ENCODE results near the gene CFAP73.
"Not testable (repeated sequence)": the region's sequence is repeated elsewhere in the genome, so short reads cannot be mapped to it uniquely, and the experiment has no call there.

Gene CFAP73

DNA sequence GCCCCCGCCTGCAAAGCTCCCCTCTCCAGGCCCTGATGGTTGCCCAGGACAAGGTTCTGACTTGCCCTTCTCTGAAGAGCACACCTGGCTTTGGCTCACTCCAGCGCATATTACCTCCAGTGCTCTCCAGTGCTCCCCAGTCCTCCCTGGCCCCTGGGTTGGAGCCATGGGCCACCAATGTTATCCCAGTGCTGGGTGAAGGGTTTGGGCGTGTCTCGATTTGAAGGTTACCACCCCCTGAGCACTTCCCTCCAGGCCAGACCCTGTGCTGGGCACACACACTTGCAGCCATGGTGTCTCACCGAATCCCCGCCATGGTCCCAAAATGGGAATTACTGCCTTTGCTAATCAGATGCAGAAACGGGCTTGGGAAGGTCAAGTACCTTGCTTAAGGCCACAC lies 47.1 kb downstream of the CFAP73 start:
- no peak for DNase-seq

DNA sequence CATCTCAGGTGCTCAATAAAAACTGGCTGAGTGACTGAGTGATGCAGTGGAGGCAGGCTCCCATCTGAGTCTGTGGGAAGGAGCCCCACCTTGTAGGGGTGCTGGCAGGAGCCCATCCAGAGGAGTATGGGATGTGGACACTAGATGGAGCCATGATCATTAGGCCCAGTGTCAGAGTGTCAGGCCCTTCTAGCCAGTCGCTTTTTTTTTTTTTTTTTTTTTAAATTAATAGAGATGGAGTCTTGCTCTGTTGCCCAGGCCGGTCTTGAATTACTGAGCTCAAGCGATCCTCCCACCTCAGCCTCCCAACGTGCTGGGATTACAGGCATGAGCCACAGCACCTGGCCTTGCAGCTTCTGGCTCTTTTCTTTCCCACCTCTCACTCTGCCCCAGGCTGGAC lies 47.5 kb downstream of the CFAP73 start:
- DNase-seq, result peak; percentile 32

DNA sequence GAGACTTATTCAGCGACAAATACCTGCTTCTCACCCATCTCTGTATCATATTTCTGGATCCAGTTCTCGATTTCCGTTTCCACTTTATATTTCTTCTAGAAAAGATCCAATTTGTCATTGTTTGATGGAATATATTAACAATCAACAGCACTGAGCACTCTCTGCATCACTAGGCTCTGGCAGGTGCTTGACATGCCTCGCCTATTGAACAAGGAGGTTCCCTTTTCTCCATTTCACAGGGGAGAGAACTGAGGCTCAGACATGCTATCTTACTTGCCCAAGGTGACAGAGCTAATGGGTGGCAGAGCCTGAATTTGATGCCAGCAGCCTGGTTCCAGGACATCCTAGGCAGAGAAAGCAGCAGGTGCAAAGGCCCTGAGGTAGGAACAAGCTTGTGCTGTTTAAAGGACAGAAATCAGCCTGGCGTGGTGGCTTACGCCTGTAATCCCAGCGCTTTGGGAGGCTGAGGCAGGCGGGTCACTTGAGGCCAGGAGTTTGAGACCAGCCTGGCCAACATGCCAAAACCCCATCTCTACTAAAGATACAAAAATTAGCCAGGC lies 48.1 kb downstream of the CFAP73 start:
- DNase-seq, result no peak

DNA sequence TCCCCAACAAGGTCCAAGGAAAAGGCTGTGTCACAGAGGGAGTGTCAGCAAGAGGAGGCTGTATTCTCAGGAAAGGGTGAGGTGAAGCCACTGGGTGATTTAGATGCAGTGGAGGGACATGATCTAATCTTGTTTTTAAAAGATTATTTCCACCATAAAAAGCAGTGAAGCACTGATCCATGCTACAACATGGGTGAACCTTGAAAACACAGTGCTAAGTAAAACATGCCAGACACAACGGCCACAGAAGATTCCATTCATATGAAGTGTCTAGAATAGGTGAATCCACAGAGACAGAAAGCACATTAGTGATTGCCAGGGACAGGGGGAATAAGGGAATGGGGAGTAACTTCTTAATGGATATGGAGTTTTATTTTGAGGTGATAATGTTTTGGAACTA lies 48.8 kb downstream of the CFAP73 start:
- no peak for DNase-seq

DNA sequence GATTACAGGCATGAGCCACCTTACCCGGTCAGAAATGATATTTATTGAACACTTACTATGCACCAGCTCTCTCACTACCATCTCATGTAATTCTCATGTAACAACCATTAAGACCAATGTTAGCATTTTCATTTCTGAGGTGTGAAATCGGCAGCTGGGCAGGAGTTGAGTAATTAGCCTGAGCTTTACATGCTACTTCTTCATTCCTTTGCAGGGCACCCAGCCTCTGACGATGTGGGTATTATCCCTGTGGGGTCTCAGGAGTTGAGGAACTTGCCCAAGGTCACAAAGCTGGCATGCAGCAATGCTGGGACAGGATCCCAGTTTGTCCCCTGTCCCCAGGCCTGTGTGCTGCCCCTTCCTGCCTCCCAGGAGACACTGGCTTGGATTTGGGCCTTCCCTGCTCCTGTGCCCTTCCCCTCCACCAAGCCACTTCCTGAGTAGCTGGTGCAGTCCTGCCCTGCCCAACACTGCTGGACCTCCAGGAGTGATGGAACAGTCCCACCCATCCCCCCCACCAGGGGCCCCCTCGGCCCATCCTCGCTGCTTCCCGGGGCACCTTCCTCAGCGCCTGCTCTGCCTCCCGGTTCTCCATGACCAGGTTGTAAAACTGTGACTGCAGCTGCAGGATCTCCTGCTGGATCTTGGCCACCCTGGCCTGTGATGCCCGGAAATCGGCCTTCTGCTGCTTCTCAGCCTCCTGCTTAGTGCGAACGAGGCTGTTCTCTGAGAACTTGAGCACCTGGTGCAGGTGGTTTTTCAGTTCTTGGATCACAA lies 50.7 kb downstream of the CFAP73 start:
- DNase-seq, result no peak

DNA sequence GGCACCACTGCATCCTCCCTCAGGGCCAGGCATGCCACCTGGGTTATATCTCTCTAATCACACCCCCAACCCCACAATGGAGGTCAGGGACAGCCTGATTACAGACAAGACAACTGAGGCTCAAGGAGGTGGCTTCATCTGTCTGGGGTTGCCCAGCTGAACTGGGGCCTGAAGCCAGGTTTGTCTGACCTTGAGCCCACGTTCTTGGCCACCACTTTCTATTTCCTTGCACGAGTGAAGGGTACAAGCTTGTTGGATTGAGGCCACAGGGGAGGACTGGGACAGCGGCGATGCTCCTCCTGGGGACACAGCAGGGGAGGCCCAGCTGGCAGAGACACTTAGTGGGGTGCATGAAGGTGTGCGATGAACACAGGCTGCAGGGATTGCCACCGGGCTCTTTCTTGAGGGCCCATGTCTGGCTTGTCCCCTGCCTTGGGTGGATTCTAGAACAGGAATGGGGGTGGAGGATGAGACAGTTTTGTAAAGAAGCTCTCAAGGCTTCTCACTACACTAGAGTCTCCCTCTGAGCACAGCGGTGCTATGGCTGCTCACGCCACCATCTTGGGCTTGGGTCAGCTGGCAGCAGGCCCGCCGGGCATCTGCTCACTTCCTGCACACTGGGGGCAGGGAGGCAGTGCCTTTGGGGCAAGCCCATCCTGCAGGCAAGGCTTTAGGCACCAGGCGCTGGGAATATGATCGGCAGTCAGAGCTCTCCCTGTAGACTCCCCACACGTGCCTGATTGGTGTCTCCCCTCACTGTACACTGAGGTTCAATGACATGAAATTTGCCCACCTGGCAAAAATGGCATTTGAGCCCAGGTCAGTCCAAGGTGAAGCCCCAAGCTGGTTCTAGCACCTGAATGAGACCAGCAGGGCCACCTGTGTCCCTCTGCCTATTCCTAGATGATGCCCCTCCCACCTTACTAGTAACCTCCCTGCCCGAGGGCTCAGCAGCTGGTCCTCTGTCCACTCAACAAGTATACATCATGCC lies 52.0 kb downstream of the CFAP73 start:
- DNase-seq, result no peak

DNA sequence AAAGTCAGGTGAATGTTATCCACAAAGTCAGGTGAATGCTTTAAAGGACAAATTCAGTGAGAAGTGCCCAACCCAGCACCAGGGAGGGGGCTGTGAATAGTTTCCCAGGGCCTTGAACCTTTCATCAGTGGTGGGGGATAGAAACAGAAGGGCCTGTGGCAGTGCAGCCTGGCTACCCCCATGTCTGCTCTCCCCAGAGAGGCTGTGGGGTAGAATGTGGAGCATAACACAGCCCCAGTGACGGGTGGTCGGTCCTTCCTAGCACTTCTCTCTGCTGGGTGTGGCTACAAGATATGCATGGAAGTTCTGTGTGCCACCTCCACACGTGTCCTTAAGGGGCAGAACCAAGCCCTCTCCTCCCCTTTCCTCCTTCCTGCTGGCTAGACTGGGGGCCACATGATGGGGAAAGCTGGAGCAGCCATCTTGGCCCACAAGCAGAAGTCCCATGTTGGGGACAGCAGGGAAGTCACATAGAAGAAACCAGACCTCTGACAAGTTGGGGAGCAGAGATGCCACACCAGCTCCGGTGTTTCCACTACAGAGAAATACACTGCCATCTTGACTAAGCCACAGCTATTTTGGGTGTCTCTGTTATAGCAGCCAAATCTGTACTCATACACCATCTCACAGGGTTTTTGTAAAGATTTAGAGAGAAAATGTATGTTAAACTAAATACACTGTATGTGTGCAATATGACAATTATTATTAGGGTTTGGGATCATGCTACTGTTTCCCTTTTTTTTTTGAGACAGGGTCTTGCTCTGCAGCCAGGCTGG lies 53.0 kb downstream of the CFAP73 start:
- DNase-seq, result no peak

DNA sequence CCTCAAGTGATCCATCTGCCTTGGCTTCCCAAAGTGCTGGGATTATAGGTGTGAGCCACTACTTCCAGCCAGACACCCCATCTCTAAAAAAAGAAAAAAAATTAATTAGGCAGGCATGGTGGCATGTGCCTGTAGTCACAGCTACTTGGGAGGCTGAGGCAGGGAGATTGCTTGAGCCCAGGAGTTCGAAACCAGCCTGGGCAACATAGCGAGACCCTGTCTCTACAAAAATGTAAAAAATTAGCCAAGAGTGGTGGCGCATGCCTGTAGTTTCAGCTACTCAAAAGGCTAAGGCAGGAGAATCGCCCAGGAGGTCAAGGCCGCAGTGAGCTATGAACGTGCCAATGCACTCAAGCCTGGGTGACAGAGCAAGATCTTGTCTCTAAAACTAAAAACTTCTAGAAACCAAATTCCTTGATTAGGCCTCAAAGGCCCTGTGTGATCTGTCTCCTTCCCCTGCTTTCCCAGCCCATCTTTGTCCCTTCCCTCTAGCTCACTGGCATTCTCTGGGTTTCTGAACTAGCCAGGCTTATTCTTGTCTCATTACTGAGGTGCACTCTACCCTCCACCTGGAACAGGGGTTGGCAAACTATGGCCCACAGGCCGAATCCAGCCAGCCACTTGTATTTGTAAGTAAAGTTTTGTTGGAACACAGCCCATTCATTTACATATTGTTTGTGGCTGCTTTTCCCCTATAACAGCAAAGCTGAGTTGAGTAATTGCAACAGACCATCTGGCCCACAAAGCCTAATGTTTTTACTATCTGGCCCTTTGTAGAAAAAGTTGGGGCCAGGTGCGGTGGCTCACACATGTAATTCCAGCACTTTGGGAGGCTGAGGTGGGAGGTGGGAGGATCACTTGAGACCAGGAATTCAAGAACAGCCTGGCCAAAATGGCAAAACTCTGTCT lies 54.6 kb downstream of the CFAP73 start:
- DNase-seq, result no peak

DNA sequence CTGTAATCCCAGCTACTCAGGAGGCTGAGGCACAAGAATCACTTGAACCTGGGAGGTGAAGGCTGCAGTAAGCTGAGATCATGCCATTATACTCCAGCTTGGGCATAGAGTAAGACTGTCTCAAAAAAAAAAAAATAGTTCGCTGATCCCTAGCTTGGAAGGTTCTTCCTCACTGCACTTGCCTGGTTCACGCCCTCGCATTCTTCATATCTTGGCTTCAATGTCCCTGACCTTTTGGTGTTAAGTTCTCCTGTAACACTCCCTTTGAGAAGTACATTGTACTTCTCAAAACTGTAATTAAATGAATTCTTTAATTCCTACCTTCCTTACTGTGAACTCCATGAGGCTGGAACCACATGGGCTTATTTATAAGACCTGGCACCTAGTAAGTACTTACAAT lies 55.3 kb downstream of the CFAP73 start:
- DNase-seq, result no peak

DNA sequence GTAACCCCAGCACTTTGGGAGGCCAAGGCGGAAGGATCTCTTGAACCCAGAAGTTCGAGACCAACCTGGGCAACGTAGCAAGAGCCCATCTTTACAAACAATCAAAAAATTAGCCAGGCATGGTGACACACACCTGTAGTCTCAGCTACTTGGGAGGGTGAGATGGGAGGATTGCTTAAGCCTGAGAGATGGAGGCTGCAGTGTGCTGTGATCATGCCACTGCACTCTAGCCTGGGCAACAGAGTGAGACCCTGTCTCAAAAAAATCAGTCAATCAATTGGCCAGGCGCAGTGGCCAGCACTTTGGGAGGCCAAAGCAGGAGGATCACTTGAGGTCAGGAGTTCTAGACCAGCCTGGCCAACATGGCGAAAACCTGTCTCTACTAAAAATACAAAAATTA lies 57.3 kb downstream of the CFAP73 start:
- DNase-seq, result not testable (repeated sequence)

DNA sequence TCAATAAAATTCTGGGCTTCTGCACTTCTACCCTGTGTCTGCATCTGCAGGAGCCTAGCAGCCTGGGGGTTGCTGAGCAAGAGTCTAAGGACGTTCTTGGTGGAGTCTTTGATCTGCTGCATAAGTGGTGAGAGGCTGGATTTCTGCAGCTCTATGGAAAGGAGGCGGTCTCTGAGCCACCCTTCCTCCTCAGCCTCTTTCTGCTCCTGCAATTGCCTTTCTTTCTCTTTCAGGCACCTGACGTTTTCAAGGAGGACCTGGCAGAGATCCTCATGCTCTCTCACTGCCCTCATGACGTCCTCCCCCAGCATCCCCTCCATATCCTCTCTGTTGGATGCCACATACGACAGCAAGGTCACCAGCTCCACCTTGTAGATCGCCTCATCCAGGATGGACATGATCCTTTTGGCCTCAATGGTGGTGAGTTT lies 58.1 kb downstream of the CFAP73 start:
- DNase-seq, result no peak

DNA sequence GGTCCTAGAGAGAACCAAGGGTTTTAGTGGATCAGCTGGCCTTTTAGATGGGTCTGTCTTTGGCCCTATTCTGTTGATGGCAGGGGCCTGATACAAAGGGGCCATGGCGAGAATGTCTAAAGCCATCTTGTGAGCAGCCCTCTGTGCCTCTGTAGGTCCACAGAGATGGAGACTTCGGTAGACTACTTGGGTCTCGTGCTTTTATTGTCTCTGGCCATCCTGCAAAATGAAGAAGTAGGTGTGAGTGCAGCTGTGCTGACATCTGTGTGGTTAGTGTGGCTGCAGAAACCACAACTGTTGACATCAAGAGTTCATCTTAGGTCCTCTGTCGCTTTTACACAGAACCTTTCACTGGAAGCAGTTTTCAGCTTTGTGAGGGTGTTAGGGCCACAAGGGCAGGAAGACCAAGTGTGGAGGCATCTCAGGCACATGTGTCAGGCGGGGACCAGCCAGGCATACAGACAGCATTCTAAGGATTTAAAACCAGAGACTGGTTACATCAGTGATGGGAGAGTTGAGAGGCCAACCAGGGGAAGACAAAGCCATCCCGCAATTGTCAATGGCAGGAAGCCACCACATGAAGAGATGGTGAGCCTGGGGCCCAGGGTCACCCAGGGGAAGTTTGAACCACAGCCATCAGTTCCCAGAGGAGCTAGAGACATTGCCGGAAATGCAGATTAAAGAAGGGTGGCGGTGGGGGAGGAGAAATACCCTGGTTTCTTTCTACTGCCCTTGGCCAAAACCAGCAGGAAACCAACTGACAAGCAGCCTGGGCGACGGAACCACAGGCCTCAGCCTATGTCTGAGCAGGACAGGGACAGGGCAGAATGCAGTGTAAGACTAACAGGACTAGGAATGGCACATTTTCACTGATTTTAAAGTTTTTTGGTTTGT lies 58.8 kb downstream of the CFAP73 start:
- DNase-seq, result no peak

Measured in NCI-H1436 (cell line).